MM.1S (cell line): ENCODE measurements around the gene KCNS3.

Experiments
- EZH2 ChIP-seq: fragments of 300-600 bp; sonication (generic); optimal IDR thresholded peaks from 2 replicates; pipeline ENCODE3; 2017; ENCODE audit warnings: low read depth, mild to moderate bottlenecking, antibody characterized with exemption, low read length, mixed read lengths
- EZH2phosphoT487 ChIP-seq: fragments of 300-600 bp; sonication (generic); IDR thresholded peaks from 2 replicates; pipeline ENCODE4 v1.6.1; 2018; ENCODE audit warnings: antibody characterized with exemption, low read length
- TF ChIP-seq, protein P1 (sequence below): fragments of 300-600 bp; sonication (generic); IDR thresholded peaks from 2 replicates; pipeline ENCODE4 v1.5.1; 2016; ENCODE audit warnings: antibody characterized with exemption, low read length, mixed read lengths

DNA sequence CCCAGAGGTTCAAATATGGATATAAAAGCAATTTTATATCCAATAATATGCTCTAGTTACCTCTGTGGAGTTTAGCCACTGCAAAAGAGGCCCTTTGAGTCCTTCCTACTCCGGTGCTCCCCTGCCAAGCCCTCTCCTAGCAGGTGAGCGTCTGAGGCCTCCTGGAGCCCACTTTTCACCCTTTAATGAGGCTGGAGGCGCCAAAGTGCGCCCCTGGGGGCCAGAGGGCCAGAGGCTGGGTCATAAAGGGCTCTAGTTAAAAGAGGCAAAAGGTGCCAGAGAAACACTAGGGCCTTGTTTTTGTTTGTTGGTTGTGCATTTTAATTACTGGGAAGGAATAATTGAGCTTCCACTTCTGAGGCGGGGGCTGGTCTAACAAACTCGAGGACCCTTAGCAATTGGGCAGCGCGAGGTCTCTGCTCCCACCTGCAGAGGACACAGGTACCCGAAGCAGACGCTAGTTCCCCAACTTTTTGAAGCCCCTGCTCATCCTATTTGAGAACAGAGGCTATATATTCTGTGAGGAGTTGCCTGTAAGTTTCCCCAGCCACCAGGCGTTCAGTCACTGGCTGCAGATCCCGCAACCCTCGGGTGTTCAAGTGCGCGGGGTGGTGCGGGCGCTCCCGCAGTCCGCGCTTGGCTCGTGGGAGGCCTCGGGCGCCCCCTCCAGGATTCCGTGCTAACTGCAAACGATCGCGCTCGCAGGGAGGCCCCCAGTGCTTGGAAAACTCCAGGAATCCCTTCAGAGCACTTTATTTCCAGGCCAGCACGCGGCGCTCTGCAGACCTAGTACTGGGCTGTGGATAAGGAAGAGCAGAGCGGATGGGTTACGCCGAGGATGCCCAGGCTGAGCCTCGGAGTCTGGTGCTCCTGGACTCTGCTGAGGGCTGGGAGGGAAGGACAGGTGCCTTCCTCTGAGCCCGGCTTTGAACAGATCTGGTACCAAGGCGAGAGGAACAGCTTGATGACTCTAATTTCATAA is 48.1 kb upstream of the KCNS3 start:
- TF ChIP-seq, protein P1, sequence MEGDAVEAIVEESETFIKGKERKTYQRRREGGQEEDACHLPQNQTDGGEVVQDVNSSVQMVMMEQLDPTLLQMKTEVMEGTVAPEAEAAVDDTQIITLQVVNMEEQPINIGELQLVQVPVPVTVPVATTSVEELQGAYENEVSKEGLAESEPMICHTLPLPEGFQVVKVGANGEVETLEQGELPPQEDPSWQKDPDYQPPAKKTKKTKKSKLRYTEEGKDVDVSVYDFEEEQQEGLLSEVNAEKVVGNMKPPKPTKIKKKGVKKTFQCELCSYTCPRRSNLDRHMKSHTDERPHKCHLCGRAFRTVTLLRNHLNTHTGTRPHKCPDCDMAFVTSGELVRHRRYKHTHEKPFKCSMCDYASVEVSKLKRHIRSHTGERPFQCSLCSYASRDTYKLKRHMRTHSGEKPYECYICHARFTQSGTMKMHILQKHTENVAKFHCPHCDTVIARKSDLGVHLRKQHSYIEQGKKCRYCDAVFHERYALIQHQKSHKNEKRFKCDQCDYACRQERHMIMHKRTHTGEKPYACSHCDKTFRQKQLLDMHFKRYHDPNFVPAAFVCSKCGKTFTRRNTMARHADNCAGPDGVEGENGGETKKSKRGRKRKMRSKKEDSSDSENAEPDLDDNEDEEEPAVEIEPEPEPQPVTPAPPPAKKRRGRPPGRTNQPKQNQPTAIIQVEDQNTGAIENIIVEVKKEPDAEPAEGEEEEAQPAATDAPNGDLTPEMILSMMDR, result peak; percentile 85
- TF ChIP-seq EZH2 (no peak), EZH2phosphoT487 (no peak)
